Fibroblast of skin of right quadriceps (primary cell): ENCODE measurements around the gene CYP2A13.
"Not testable (repeated sequence)": the region's sequence is repeated elsewhere in the genome, so short reads cannot be mapped to it uniquely, and the experiment has no call there.

ENCODE experiments used
- DNase-seq: peaks from one replicate; pipeline ENCODE4 v3.0.0-alpha.2; 2013

CYP2A13 gene

DNA sequence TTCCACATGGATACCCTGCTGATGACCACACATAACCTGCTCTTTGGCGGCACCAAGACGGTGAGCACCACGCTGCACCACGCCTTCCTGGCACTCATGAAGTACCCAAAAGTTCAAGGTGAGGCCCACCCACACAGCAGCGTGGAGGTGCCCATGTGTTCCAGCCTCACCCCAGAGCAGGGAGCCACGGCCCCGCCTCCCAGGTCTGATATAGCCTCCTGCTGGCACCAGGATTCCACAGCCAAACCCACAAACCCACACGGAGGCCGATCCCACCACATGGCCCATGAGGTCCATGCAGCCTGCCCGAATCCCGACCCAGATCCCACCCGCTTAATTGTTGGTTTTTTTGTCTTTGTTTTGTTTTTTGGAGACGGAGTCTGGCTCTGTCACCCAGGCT, 34.6 kb downstream of the CYP2A13 start:
- DNase-seq: not testable (repeated sequence)

DNA sequence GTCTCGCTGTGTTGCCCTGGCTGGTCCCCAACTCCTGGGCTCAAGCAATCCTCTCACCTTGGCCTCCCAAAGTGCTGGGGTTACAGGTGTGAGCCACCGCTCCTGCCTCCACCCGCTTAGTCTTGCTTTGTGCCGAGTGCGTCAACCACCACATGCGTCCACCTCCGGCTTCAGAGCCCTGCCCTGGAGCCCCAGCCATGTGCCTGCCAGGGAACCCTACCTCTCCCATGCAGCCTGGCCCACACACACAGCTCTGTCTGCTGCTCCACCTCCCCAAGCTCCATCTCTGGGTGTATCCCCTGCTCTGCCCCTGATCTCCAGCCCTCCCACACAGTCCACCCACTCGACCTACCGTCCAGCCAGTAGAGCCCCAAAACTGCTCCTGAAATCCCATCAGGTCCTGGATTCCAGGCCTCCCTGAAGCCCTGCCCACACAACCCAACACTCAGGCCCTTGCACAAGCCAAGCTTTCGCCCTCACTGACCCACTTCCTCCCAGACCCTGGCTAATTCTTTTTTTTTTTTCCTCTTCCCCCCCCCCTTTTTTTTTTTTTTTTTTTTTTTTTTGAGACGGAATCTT, 35.6 kb downstream of the CYP2A13 start:
- DNase-seq: no peak

DNA sequence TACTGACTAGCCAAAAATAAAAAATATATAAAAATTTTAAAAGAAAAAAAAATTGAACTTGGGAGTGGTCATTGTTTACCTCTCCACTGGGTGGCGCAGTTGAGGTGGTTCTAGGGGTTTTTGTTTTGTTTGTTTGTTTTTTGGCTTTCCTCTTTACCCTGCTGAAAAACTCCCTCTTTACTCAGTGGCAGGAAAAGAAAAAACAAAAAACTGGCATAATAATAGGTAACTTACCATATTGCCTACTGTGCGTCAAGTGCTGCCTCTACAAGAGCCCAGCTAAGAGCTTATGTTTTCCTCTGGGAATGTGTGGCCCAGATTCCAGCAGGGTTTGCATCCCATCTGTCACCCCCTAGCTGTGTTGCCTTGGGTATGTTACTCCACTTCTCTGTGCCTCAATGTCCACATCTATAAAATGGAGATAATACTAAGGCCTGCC, 38.5 kb downstream of the CYP2A13 start:
- not testable (repeated sequence) for DNase-seq

DNA sequence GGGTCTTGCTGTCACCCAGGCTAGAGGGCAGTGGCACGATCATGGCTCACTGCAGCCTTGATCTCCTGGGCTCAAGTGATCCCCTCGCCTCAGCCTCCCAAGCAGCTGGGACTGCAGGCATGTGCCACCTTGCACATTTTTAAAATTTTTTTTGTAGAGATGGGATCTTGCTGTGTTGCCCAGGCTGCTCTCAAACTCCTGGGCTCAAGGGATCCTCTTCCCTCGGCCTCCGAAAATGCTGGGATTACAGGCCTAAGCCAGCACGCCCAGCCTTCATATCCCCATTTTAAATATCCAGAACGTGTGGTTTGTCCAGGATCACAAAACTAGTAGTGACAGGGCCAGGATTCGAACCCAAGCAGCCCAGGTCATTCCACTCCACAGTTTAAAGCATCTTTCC, 39.1 kb downstream of the CYP2A13 start:
- not testable (repeated sequence) for DNase-seq

DNA sequence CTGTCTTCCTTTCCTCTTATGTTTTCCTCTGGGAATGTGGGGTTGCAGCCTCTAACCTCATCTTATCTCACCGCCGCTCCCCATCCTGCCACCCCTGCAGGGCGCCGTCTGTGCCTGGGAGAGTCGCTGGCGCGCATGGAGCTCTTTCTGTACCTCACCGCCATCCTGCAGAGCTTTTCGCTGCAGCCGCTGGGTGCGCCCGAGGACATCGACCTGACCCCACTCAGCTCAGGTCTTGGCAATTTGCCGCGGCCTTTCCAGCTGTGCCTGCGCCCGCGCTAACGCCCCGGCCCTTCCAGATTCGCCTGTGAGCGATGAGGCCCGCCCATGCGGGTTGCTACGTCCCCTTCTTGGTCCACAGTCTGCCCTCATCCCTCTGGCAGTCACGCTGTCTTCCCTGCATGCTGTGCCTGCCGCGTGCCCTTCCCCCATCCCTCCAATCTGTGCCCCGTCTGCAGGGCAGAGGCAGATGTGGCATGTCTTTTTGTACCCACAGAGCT, 39.6 kb downstream of the CYP2A13 start:
- DNase-seq: peak; percentile 41

DNA sequence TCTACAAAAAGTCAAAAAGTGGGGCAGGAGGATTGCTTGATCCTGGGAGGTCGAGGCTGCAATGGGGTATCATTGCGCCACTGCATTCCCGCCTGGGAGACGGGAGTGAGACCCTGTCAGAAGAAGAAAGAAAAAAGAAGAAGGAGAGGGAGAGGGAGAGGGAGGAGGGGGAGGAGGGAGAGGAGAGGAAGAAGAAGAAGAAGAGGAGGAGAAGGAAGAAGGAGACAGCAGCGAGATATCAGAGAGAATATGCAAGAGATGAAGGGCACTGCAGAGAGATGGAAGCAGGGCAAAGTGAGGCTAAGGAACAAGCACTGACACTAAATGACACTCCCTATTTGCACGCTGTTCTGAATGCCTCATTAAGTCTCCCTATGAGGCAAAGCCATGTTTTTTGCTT, 40.4 kb downstream of the CYP2A13 start:
- DNase-seq: no peak

DNA sequence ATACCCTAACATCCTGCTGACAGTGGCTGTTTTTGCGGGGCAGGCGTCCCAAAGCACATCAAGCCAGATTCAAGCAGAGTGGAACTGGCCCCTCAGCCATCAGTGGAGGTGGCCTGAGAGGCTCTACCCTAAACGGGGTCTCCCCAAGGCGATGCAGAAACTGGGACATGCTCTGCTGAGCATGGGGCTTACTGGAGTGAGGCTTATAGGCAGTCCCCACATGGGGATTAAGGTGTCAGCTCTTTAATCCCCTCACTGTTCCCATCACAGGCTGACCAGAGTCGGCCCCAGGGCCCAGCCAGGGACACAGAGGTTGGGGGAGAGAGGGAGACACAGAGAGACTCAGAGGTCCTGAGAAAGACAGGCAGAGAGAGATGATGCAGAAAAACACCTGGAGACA, 42.9 kb downstream of the CYP2A13 start:
- no peak for DNase-seq

DNA sequence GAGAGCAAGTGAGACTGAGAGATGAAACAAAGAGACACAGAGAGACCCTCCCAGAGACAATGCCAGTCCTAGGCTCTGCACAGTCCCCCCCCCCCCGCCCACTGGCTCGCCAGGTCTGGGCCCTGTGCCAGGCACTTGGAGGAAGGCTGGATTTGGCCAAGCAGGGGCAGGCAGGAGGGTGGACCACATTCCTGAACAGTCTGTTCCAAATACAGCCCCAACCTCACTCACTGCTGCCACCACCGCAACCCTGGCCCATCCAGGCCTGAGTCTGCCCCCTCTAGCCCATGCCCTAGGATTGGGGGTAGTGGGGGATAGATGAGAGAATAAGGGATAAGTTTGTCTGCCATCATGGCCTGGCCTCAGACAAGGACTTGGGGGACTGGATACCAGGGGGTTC, 45.0 kb downstream of the CYP2A13 start:
- no peak for DNase-seq

DNA sequence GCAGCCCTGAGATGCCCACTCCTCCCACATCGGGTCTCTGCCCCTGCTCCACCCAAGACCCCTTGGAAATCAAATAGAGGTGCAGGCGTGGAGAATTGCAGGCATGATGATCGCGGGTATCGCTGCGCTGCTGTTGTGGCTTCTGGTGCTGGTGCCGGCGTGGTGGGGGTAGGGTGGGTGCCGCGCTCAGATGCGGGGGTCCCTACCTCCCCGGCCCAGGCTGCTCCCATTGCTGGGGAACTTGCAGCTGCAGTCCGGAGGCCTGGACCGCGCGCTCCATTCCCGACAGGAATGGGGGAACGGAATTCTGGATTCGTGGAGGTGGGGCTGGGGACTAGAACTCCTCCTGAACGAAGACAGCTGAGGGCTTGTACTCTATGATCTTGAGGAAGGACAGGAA, 46.4 kb downstream of the CYP2A13 start:
- DNase-seq: no peak

DNA sequence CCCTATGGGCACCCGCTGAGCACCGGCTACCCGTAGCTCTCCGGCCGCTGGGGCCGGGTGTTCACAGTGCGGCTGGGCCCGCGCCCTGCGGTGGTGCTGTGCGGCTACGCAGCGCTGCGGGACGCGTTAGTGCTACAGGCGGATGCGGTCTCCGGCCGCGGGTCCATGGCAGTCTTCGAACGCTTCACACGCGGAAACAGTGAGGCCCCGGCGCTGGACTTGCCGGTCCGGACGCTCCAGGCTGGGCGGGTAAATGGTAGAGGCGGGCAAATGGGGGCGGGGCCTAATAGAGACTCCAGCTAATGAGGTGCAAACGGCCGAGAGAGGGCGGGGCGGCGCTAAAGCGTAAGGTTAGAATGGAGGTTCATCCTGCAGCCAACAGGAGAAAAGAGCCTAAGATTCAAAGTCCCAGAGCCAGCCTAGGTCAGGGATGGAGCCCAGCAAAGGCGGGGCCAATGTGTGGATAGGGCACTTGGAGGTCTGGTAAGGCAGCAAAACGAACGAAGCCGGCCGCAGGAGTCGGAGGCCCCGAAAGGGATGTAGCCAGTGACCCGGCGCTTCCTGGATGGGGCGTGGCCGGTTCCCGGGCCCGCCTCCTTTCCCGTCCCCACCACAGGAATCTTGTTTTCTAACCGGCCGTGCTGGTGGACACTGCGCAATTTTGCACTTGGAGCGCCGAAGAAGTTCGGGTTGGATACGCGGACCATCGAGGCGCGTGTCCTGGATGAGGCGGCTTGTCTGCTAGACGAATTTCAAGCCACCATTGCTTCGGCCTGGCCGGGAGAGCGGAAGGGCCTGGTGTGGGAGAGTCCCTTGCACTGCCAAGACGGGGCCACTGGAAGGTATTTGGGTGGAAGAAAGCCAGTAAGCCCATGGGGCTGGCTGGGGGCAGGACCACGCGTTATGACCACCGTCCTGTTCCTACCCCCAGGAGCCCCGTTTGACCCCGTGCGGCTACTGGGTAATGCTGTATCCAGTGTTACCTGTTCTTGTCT, 47.4 kb downstream of the CYP2A13 start:
- peak; percentile 51 for DNase-seq

DNA sequence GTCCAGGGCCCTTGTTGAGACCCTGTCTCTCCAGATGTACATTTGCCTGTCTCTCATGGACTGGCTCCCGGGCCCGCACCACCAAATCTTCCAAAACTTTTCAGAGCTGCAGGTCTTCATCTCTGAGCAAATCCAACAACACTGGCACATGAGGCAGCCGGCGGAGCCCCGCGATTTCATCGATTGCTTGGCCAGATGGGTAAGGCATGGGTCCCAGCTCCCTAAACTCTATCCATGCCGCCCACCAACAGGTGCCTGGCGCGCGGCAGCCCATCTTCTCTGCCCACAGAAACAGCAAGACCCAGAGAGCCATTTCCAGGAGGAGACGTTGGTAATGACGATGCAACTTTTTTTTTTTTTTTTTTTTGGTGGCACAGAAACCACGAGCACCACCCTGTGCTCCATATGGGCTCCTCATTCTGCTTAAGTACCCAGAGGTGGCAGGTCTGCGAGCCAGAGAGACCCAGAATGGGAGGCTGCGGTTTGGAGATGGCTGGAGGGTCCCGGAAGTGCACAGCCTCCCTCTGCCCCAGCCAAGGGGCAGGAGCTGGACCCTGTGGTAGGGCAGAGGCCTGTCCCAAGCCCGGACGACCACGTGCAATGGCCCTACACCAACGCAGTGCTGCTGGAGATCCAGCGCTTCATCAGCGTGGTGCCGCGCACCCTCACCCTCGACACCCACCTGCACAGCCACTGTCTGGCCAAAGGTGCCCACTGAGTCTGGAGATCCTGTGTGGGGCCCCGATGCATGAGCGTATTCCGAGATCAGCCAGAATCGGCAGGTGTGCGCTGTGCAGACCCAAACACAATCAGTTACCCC, 48.6 kb downstream of the CYP2A13 start:
- no peak for DNase-seq

DNA sequence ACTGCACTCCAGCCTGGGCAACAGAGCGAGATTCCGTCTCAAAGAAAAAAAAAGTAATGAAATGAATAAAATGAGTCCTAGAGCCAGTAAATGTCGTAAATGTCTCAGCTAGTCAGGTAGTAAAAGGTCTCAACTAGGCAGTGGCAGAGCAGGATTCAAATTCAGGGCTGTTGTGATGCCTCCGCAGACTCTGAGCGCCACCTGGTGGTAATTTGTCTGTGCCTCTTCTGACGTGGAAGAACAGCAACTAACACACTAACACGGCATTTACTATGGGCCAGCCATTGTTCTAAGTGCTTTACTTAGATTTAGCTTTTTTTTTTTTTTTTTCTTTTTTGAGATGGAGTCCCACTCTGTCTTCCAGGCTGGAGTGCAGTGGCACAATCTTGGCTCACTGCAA, 56.2 kb downstream of the CYP2A13 start:
- DNase-seq: peak; percentile 65
